ENCODE measurements around the gene NSUN4.
"Not testable (repeated sequence)": the region's sequence is repeated elsewhere in the genome, so short reads cannot be mapped to it uniquely, and the experiment has no call there.

NSUN4 gene

GRCh38 chr1:46328182-46328581, 12.4 kb upstream of the NSUN4 start:
- DNase-seq: not testable (repeated sequence)

DNA sequence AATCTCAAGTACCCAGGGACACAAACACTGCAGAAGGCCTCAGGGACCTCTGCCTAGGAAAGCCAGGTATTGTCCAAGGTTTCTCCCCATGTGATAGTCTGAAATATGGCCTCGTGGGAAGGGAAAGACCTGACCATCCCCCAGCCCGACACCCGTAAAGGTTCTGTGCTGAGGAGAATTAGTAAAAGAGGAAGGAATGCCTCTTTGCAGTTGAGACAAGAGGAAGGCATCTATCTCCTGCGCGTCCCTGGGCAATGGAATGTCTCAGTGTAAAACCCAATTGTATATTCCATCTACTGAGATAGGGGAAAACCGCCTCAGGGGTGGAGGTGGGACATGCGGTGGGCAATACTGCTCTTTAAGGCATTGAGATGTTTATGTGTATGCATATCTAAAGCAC, 10.8 kb upstream of the NSUN4 start:
- not testable (repeated sequence) for DNase-seq

GRCh38 chr1:46330381-46330780, 10.2 kb upstream of the NSUN4 start:
- DNase-seq: not testable (repeated sequence)

DNA sequence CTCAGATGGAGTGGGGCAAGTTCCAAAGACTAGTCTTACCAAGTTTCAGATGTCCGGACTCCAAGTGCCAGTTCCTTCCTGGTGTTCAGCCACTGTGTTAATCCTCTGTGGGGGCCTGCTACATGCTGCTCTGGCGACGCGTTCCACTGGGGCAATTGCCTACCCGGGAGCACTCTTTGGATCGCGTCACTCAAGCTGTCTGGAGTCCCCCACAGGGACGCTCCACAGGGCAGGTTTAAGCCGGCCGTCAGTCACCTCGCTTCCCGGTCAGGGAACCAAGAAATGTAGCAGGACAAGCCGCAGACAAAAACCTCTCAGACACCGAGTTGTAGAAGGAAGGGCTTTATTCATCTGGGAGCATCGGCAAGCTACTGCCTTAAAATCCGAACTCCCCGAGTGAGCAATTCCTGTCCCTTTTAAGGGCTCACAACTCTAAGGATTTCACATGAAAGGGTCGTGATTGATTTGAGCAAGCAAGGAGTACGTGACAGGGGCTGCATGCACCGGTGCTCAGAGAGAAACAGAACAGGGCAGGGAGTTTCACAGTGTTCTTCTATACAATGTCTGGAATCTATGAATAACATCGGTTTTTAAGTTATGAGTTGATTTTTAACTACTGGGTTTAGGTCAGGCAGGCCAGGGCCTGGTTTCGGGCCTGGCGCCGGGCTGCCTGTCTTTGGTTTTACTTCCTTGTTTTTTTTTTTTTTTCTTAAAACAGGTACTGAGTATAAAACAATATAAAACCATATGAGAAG, 8.6 kb upstream of the NSUN4 start:
- DNase-seq: not testable (repeated sequence)

GRCh38 chr1:46333300-46334029, 7.1 kb upstream of the NSUN4 start:
- no peak for DNase-seq

DNA sequence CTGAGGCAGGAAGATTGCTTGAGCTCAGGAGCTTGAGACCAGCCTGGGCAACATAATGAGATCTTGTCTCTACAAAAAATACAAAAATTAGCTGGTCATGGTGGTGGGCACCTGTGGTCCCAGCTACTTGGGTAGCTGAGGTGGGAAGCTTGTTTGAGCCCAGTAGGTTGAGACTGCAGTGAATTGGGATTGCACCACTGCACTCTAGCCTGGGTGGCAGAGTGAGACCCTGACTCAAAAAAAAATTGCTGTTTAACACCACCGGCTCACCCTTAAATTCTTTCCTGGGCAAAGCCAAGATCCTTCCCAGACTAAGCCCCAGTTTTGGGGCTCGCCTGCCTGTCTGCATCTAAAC, 6.6 kb upstream of the NSUN4 start:
- DNase-seq: no peak

- DNase-seq: no peak
Measured at GRCh38 chr1:46335081-46335480, 5.5 kb upstream of the NSUN4 start.

GRCh38 chr1:46337409-46337808, 3.2 kb upstream of the NSUN4 start:
- not testable (repeated sequence) for DNase-seq

- no peak for DNase-seq
Measured at GRCh38 chr1:46341222-46342083, 846 bp downstream of the NSUN4 start.

DNA sequence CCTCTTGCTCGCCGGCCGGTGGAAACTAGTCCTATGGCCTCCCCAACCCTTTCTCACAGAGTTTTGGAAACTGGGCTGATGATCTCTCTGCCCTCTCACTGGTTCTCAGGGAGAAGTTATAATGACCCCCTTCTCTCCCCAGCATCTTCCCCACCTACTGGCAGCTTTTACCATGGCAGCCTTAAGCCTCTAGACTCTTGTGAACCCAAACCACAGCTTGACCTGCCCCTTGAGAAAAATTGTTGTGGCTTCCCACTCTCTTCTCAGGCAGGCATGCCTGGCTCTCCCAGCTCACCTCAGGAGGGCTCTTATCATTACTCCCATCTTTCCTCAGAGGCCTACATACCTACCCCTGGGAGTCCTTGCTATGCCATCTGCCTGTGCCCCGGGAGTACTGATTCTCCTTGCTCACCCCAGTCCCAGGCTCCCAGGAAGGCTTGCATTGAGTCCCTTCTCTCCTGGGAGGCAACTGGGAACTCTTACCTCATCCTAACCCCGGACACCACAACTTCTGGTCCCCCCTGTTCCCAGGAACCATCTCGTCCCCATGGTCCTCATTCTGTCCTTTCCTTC, 1.6 kb downstream of the NSUN4 start:
- DNase-seq: no peak

GRCh38 chr1:46342677-46343350, 2.2 kb downstream of the NSUN4 start:
- no peak for DNase-seq

DNA sequence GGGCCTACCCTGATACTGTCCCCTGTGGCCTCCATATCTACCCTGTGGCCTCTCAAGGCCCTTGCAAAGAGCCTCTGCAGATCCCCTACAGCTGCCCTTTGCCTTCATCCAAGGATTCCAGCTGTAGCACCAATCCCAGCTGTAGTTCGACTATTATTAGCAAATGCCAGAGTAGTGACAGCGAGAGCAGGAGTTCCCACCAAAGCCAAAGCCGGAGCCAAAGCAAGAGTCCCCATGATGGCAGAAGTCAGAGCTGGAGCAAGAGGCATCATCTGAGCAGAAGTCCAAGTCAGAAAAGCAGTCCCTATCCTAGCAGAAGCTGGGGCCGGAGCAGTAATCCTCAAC, 2.7 kb downstream of the NSUN4 start:
- no peak for DNase-seq

GRCh38 chr1:46343705-46344104, 3.1 kb downstream of the NSUN4 start:
- DNase-seq: no peak

DNA sequence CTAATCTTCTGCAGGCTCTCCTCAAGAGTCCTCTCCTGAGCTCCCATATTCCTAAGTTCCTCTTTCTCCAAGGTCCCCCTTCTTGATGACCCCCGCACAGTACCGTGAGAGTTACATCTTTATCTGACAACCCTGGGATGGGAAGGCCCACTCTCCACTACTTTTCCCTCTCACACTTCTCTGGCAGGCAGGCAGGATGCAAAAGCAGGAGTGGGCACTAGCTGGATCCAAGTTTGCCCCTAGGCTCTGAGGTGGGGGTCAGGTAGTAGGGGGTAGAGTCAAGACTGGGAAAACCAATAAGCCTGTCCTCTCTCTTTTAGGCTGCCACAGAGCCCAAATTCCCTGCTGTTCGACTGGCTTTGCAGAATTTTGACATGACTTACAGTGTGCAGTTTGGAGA, 3.9 kb downstream of the NSUN4 start:
- DNase-seq: no peak

- no peak for DNase-seq
Measured at GRCh38 chr1:46345281-46345680, 4.7 kb downstream of the NSUN4 start.

DNA sequence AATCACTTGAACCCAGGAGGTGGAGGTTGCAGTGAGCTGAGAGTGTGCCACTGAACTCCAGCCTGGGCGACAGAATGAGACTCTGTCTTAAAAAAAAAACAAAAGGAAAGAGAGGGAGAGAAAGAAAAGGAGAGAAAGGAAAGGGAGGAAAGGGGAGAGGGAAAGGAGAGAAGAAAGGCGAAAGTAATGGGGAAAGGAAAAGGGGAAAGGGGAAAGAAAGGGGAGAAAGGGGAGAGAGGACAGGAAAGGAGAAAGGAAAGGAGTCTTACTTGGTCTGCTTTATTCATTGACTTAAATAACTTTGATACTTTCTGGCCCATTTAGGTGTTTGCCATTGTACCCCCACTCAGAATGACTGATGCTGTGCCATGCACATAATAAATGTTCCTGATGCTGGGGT, 11.8 kb downstream of the NSUN4 start:
- DNase-seq: no peak

DNA sequence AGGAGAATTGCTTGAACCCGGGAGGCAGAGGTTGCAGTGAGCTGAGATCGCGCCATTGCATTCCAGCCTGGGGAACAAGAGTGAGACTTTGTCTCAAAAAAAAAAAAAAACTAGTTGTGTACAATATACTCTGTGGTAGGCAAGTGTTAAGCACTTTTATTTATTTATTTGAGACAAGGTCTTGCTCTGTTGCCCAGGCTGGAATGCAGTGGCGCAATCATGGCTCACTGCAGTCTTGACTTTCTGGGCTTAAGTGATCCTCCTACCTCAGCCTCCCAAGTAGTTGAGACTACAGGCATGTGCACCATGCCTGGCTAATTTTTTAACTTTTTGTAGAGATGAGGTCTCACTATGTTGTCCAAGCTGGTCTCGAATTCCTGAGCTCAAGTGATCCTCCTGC, 15.3 kb downstream of the NSUN4 start:
- not testable (repeated sequence) for DNase-seq

DNA sequence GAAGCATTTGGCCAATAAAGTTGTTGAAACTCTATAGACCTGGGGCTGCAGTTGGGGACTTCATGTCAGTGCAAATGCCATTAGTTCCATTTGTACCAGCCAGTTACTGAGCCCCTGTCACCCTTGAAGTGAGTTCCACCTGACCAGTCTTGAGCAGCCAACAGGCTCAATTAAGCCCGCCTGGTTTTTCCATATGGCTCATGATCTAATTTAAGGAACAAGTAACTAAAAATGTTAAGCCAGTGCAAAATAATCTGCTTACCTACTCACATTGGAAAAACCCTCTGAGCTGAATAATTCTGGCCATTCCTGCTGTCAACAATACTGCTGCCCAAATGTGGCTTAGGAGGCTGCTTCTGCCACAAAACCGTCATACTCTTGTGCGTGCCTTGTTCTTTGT, 21.6 kb downstream of the NSUN4 start:
- DNase-seq: no peak

- no peak for DNase-seq
Measured at GRCh38 chr1:46363121-46363520, 22.5 kb downstream of the NSUN4 start.

DNA sequence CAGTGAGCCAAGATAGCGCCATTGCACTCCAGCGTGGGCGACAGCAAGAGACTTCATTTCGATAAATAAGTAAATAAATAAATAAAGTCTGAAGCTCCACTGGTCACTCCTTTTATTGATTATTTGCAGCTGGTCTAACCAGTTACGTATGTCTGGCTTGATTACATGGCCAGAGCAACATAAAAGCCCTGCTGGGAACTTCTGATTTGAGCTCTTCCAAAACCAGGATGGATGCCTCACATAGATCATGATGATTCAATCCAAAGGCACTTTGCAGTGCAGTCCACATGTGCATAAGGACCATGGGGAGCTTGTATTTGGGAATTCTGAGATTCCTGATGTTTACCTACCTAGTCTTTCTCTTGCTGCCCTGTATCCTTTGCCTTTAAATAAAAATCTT, 24.0 kb downstream of the NSUN4 start:
- DNase-seq: no peak

GRCh38 chr1:46365796-46366195, 25.2 kb downstream of the NSUN4 start:
- not testable (repeated sequence) for DNase-seq

DNA sequence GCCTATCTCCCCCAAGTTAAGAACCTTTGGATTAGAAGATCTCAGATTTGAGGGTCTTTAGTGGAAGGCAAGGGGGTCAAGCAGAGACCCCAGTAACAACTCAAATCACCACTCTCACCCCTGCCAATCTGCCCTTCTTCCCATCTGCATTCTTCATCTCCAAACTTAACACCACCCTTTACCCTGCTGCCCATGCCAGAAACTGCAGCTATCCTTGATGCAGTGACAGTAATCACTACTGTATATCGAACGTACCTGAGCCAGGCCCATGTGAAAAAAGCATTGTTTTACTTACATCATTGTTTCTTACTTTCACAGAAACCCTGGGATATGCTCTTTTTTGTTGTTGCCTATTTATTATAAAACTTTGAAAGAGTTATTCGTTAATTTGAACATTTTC, 26.5 kb downstream of the NSUN4 start:
- DNase-seq: no peak

DNA sequence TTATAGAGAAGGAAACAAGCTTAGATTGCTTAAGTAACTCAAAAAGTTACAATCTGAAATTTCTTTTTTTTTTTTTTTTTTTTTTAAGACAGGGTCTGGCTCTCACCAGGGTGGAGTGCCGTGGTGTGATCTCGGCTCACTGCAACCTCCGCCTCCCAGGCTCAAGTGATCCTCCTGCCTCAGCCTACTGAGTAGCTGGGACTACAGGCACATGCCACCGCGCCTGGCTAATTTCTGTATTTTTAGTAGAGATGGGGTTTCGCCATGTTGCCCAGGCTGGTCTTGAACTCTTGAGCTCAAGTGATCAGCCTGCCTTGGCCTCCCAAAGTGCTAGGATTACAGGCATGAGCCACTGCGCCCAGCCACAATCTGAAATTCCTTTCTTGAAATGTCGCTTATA, 27.1 kb downstream of the NSUN4 start:
- not testable (repeated sequence) for DNase-seq

Measured in activated CD4-positive, alpha-beta T cell treated with anti-CD3 and anti-CD28 coated beads, Interleukin-2, amount 50 U/mL, for 4 hours (primary cell).